Upper lobe of left lung (tissue), 6 donors: Measurements from ENCODE around the gene ZIC1. TPM values are rescaled to one million over a fixed set of nuclear protein-coding genes. Genes with fewer than 3 reads are reported as not detected.

Source experiments
- ATAC-seq, 2 donors: fragments of 200-7000 bp; cut with Tn5 transposase; one replicate each; pipeline ENCODE4 v1.9.1; 2022; ENCODE audit warnings: mild to moderate bottlenecking in 2 of 2, moderate library complexity in 2 of 2; ENCODE audit not compliant: low FRiP score in 2 of 2
- DNase-seq, 2 donors: peaks; one replicate each; pipeline ENCODE4 v3.0.0-alpha.2; 2019 to 2020
- H3K27ac ChIP-seq, 4 donors: fragments of 200-600 bp; sonication (generic); one replicate each; pipeline ENCODE4 v1.5.1; 2016 to 2019
- H3K27me3 ChIP-seq, 4 donors: fragments of 200-600 bp; sonication (generic); one replicate each; pipeline ENCODE4 v1.5.1; 2017 to 2019
- H3K36me3 ChIP-seq, 4 donors: fragments of 200-600 bp; sonication (generic); one replicate each; pipeline ENCODE4 v1.5.1; 2016 to 2019
- H3K4me1 ChIP-seq, 4 donors: fragments of 200-600 bp; sonication (generic); one replicate each; pipeline ENCODE4 v1.5.1; 2018 to 2019
- H3K4me3 ChIP-seq, 4 donors: fragments of 200-600 bp; sonication (generic); one replicate each; pipeline ENCODE4 v1.5.1; 2017 to 2019; ENCODE audit warnings: mild to moderate bottlenecking in 2 of 4, moderate library complexity in 1 of 4
- H3K9me3 ChIP-seq, 4 donors: fragments of 200-600 bp; sonication (generic); one replicate each; pipeline ENCODE4 v1.5.1; 2018 to 2019
- CTCF ChIP-seq, 6 experiments: fragments of 450-650 bp in 4 of 6; fragments of 200-600 bp in 2 of 6; sonication (generic) in 2 of 6; IDR thresholded peaks; one replicate each; pipeline ENCODE4 v1.5.1; 2016 to 2019; ENCODE audit warnings: antibody characterized with exemption in 6 of 6
- EP300 ChIP-seq, 4 donors: sonication (generic); formaldehyde crosslinking; IDR thresholded peaks; one replicate each; pipeline ENCODE4 v1.5.1; 2017; ENCODE audit warnings: antibody characterized with exemption in 4 of 4, control low read depth in 2 of 4
- POLR2A ChIP-seq, 4 donors: fragments of 450-650 bp; IDR thresholded peaks; one replicate each; pipeline ENCODE4 v1.5.1; 2016 to 2017; ENCODE audit warnings: antibody characterized with exemption in 4 of 4, mild to moderate bottlenecking in 2 of 4
- POLR2AphosphoS5 ChIP-seq, 2 donors: sonication (generic); formaldehyde crosslinking; IDR thresholded peaks; one replicate each; pipeline ENCODE4 v1.5.1; 2017; ENCODE audit warnings: antibody characterized with exemption in 2 of 2
- WGBS, 2 donors: methylation state at CpG; one replicate each; pipeline ENCODE4 v1.1.5; 2017 to 2018; 5-methylcytosine and 5-hydroxymethylcytosine counted together
- total RNA-seq, 6 donors: library from RNA; depleted of rRNA in 4 of 6; stranded (reverse); fragments of >200 nt in 4 of 6; gene quantifications; one replicate each; pipeline versions ENCODE4 v1.1.0 to v1.2.1, GENCODE V29; 2016 to 2021
- donor health status: DM: no; HTN: no; CAD: no; lungs with moderate emphysema.
- donor health status: DM: no; HTN: yes; CAD: no; lungs with severe emphysema.

The ZIC1 gene
- total RNA-seq, 6 donors from 2014 or later: not detected

- Histone ChIP-seq H3K27ac (no peak overlapping the region), H3K4me1 (peaks cover 20 to 41% (median 25%) of the 10 kb centered on the region in 4 donors), H3K4me3 (no peak overlapping the region), H3K36me3 (no peaks in the 10 kb centered on the region), H3K9me3 (peaks cover 0 to 3% (median 0%) of the 10 kb centered on the region in 4 donors), H3K27me3 (peaks cover 0 to 59% (median 34%) of the 10 kb centered on the region in 4 donors)
- no peak for TF ChIP-seq CTCF (IDR thresholded peaks at IDR 0.05)
- TF ChIP-seq POLR2AphosphoS5 (IDR thresholded peaks at IDR 0.05): no peak
- no peak for TF ChIP-seq EP300 (IDR thresholded peaks at IDR 0.05)
- no peak for TF ChIP-seq POLR2A (IDR thresholded peaks at IDR 0.05)
- 9 to 14% methylated on average over 6 of the region's 6 CpGs for WGBS, 2 donors
- no peak for ATAC-seq
- no peak for DNase-seq
These were observed 6.1 kb downstream of the ZIC1 start for GRCh38 chr3:147415286-147415685.

- H3K9me3 ChIP-seq: peaks cover 0 to 3% (median 0%) of the 10 kb centered on the region in 4 donors
- TF ChIP-seq CTCF (IDR thresholded peaks at IDR 0.05) (no peak), EP300 (IDR thresholded peaks at IDR 0.05) (no peak), POLR2AphosphoS5 (IDR thresholded peaks at IDR 0.05) (no peak), POLR2A (IDR thresholded peaks at IDR 0.05) (no peak)
- H3K4me1 ChIP-seq: peaks cover 14 to 35% (median 19%) of the 10 kb centered on the region in 4 donors
- peaks cover 0 to 59% (median 34%) of the 10 kb centered on the region in 4 donors for H3K27me3 ChIP-seq
- 6 to 10% methylated on average over 2 of the region's 2 CpGs for WGBS, 2 donors
- ATAC-seq (no peak), DNase-seq (no peak)
- no peak overlapping the region for H3K27ac ChIP-seq
- H3K4me3 ChIP-seq: no peak overlapping the region
- no peaks in the 10 kb centered on the region for H3K36me3 ChIP-seq
These were observed 6.7 kb downstream of the ZIC1 start for GRCh38 chr3:147415874-147416273.

GRCh38 chr3:147416931-147417330 is 7.8 kb downstream of the ZIC1 start:
- 10 to 13% methylated on average over 1 of the region's 1 CpG for WGBS, 2 donors
- H3K27me3 ChIP-seq: peaks cover 0 to 57% (median 36%) of the 10 kb centered on the region in 4 donors
- no peak for TF ChIP-seq POLR2AphosphoS5 (IDR thresholded peaks at IDR 0.05)
- no peak for TF ChIP-seq EP300 (IDR thresholded peaks at IDR 0.05)
- no peak for TF ChIP-seq POLR2A (IDR thresholded peaks at IDR 0.05)
- TF ChIP-seq CTCF (IDR thresholded peaks at IDR 0.05): no peak
- no peaks in the 10 kb centered on the region for H3K36me3 ChIP-seq
- DNase-seq (no peak), ATAC-seq (no peak)
- H3K4me1 ChIP-seq: peaks cover 10 to 27% (median 15%) of the 10 kb centered on the region in 4 donors
- no peak overlapping the region for H3K27ac ChIP-seq
- H3K9me3 ChIP-seq: peaks cover 0 to 3% (median 0%) of the 10 kb centered on the region in 4 donors
- H3K4me3 ChIP-seq: no peak overlapping the region

- Histone ChIP-seq H3K4me3 (no peak overlapping the region), H3K27ac (no peak overlapping the region), H3K36me3 (no peaks in the 10 kb centered on the region), H3K9me3 (peaks cover 0 to 3% (median 0%) of the 10 kb centered on the region in 4 donors), H3K4me1 (peaks cover 10 to 22% (median 15%) of the 10 kb centered on the region in 4 donors), H3K27me3 (peaks cover 0 to 57% (median 35%) of the 10 kb centered on the region in 4 donors)
- ATAC-seq: no peak
- TF ChIP-seq POLR2AphosphoS5 (IDR thresholded peaks at IDR 0.05) (no peak), CTCF (IDR thresholded peaks at IDR 0.05) (no peak), EP300 (IDR thresholded peaks at IDR 0.05) (no peak), POLR2A (IDR thresholded peaks at IDR 0.05) (no peak)
- no peak for DNase-seq
- WGBS, 2 donors: 37 to 45% methylated on average over 7 of the region's 7 CpGs
These were observed 8.6 kb downstream of the ZIC1 start for GRCh38 chr3:147417551-147418295.
